Suprapubic skin (tissue), 4 donors: ENCODE measurements around the gene ANKS1A. TPM values are rescaled to one million over a fixed set of nuclear protein-coding genes. Genes with fewer than 3 reads are reported as not detected.
A peak's percentile ranks its signal among the peaks of the same experiment; 100 is the strongest.

ENCODE experiments used
- DNase-seq, 2 donors: peaks; one replicate each; pipeline ENCODE4 v3.0.0-alpha.2; 2019; ENCODE audit warnings: low spot score in 2 of 2
- H3K27ac ChIP-seq: fragments of 200-600 bp; sonication (generic); one replicate; pipeline ENCODE4 v1.5.1; 2019
- H3K27me3 ChIP-seq: fragments of 200-600 bp; sonication (generic); one replicate; pipeline ENCODE4 v1.5.1; 2019
- H3K36me3 ChIP-seq: fragments of 200-600 bp; sonication (generic); one replicate; pipeline ENCODE4 v1.5.1; 2019
- H3K4me1 ChIP-seq: fragments of 200-600 bp; sonication (generic); one replicate; pipeline ENCODE4 v1.5.1; 2019
- H3K4me3 ChIP-seq: fragments of 200-600 bp; sonication (generic); one replicate; pipeline ENCODE4 v1.5.1; 2019; ENCODE audit warnings: mild to moderate bottlenecking
- H3K9me3 ChIP-seq: fragments of 200-600 bp; sonication (generic); one replicate; pipeline ENCODE4 v1.5.1; 2019
- EP300 ChIP-seq: sonication (generic); formaldehyde crosslinking; IDR thresholded peaks from one replicate; pipeline ENCODE4 v1.6.1; 2017; ENCODE audit warnings: antibody characterized with exemption
- POLR2A ChIP-seq, 2 donors: fragments of 450-650 bp; IDR thresholded peaks; one replicate each; pipeline ENCODE4 v1.6.1; 2017; ENCODE audit warnings: antibody characterized with exemption in 2 of 2, mild to moderate bottlenecking in 2 of 2, moderate library complexity in 2 of 2
- POLR2AphosphoS5 ChIP-seq, 3 donors: sonication (generic); formaldehyde crosslinking; IDR thresholded peaks; one replicate each; pipeline ENCODE4 v1.6.1; 2017; ENCODE audit warnings: antibody characterized with exemption in 3 of 3
- WGBS: methylation state at CpG from one replicate; pipeline ENCODE4 v1.1.5; 2018; 5-methylcytosine and 5-hydroxymethylcytosine counted together
- total RNA-seq, 4 donors: library from RNA; depleted of rRNA; stranded (reverse); fragments of >200 nt; gene quantifications; one replicate each; pipeline ENCODE4 v1.1.0, GENCODE V29; 2016
- TF ChIP-seq, protein P1 (sequence below), 2 donors: fragments of 200-600 bp in 1 of 2; fragments of 450-650 bp in 1 of 2; sonication (generic) in 1 of 2; IDR thresholded peaks; one replicate each; pipeline ENCODE4 v1.5.1; 2016 to 2019; ENCODE audit warnings: antibody characterized with exemption in 2 of 2, mild to moderate bottlenecking in 1 of 2, moderate library complexity in 1 of 2

Gene ANKS1A
- total RNA-seq, 4 donors from 2014 or later = 24.7 to 34.6 (median 30.5) TPM

DNA sequence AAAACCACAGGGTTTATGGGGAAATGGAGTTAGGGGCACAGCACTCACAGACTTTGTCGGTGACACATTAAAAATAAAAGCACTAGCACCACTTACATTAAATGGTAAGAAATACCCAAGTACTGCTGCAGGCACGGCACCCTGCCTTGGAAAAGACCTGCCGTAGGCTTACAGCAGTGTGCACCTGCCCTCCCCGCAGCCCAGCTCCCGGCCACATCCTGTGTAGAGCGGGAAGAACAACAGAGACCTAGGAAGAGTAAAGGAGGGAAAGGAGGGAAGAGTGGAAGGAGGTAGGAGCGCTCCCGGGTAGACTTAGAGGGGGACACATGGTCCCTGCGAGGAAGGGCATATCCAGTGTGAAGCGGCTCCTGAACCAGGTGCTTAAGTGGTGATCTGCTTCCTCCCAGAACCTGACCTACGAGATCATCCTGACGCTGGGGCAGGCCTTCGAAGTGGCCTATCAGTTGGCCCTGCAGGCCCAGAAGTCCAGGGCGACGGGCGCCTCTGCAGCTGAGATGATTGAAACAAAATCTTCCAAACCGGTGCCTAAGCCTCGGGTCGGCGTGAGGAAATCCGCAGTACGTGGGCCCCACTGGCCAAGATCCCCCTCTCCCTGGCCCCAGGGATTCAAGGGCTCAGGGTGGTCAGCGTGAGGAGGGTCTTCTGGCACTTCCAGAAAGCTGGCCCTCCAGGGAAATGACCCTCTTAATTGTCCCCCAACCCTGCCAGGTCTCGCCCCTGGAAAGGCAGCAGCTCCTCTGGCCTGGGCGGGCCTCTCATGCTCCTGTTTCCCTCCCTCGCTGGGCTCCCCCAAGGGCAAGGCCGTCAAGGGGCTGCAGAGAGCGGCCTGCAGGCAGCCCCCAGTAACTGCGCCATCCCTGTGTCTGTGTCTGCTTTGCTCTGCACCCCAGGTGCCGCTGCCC is 196.6 kb downstream of the ANKS1A start:
- H3K27me3 ChIP-seq = no peaks in the 10 kb centered on the region
- H3K4me1 ChIP-seq = peaks cover 69% of the 10 kb centered on the region
- 92% methylated on average over 28 of the region's 30 CpGs for WGBS
- no peak overlapping the region for H3K4me3 ChIP-seq
- no peaks in the 10 kb centered on the region for H3K9me3 ChIP-seq
- peak in 1 of 2 donors; percentile 44 for DNase-seq
- peaks cover 91% of the 10 kb centered on the region for H3K36me3 ChIP-seq
- TF ChIP-seq EP300 = no peak
- TF ChIP-seq, protein P1, sequence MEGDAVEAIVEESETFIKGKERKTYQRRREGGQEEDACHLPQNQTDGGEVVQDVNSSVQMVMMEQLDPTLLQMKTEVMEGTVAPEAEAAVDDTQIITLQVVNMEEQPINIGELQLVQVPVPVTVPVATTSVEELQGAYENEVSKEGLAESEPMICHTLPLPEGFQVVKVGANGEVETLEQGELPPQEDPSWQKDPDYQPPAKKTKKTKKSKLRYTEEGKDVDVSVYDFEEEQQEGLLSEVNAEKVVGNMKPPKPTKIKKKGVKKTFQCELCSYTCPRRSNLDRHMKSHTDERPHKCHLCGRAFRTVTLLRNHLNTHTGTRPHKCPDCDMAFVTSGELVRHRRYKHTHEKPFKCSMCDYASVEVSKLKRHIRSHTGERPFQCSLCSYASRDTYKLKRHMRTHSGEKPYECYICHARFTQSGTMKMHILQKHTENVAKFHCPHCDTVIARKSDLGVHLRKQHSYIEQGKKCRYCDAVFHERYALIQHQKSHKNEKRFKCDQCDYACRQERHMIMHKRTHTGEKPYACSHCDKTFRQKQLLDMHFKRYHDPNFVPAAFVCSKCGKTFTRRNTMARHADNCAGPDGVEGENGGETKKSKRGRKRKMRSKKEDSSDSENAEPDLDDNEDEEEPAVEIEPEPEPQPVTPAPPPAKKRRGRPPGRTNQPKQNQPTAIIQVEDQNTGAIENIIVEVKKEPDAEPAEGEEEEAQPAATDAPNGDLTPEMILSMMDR (IDR thresholded peaks at IDR 0.05) = no peak
- no peak overlapping the region for H3K27ac ChIP-seq

DNA sequence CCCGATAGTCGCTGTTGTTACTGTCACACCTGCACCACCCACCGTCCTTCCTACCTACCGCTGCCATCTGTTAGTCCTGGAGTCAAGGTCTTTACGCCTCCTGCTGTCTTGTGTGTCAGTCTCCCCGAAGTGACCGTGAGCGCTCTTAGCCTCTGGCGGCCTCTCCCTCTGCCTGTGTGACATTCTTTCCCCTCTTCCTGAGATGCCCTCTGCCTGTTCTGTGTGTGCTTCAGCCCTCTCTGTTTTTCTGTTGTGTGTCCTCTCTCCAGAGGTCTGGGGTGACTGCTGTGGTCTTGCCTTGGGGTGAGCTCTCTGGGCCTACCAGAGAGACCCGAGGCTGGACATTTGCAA is 197.2 kb downstream of the ANKS1A start:
- Histone ChIP-seq H3K27me3 (no peaks in the 10 kb centered on the region), H3K9me3 (no peaks in the 10 kb centered on the region), H3K27ac (no peak overlapping the region), H3K4me1 (peaks cover 67% of the 10 kb centered on the region), H3K36me3 (peaks cover 88% of the 10 kb centered on the region), H3K4me3 (no peak overlapping the region)
- 89% methylated on average over 10 of the region's 10 CpGs for whole genome bisulfite sequencing
- no peak for DNase-seq
- TF ChIP-seq, protein P1 (IDR thresholded peaks at IDR 0.05) = no peak
- no peak for TF ChIP-seq EP300
- no peak for TF ChIP-seq POLR2AphosphoS5 (IDR thresholded peaks at IDR 0.05)
- no peak for TF ChIP-seq POLR2A (IDR thresholded peaks at IDR 0.05)

DNA sequence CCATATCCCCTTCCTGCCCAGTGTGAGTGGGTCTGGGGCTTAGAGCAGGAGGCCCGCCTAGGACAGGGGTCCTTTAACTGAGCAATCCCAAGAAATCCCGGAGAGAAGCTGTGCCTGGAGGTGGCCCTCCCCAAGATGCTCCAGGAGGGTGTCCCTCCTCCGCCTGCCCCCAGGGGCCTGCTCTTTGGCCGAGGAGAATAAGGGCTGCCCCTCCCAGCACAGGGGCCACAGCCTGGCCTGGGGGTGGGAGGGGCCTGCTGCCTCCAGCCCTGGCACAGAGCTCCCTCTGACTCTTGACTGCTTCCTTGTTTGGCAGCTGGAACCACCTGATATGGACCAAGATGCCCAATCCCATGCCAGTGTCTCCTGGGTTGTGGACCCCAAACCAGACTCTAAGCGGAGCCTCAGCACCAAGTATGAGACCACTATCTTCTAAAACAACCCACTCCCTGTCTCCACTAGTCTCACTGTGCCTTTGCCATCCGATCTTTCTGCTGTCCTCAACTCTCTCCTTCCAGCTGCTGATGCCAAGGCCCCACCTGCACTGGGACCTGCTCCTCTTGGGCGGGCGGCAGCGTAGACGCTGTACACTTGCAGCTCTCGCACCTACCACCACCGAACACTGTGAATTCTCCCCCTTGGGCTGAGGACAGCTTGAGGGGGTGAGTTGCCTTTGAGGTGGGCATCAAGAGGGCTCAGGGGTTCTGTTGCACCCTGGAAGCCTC is 197.7 kb downstream of the ANKS1A start:
- Histone ChIP-seq H3K4me3 (no peak overlapping the region), H3K4me1 (peaks cover 64% of the 10 kb centered on the region), H3K27me3 (no peaks in the 10 kb centered on the region), H3K36me3 (peaks cover 87% of the 10 kb centered on the region), H3K27ac (peak overlapping the region; percentile 32), H3K9me3 (no peaks in the 10 kb centered on the region)
- WGBS = 92% methylated on average over 9 of the region's 12 CpGs
- no peak for DNase-seq
- TF ChIP-seq, protein P1 (IDR thresholded peaks at IDR 0.05) = no peak

DNA sequence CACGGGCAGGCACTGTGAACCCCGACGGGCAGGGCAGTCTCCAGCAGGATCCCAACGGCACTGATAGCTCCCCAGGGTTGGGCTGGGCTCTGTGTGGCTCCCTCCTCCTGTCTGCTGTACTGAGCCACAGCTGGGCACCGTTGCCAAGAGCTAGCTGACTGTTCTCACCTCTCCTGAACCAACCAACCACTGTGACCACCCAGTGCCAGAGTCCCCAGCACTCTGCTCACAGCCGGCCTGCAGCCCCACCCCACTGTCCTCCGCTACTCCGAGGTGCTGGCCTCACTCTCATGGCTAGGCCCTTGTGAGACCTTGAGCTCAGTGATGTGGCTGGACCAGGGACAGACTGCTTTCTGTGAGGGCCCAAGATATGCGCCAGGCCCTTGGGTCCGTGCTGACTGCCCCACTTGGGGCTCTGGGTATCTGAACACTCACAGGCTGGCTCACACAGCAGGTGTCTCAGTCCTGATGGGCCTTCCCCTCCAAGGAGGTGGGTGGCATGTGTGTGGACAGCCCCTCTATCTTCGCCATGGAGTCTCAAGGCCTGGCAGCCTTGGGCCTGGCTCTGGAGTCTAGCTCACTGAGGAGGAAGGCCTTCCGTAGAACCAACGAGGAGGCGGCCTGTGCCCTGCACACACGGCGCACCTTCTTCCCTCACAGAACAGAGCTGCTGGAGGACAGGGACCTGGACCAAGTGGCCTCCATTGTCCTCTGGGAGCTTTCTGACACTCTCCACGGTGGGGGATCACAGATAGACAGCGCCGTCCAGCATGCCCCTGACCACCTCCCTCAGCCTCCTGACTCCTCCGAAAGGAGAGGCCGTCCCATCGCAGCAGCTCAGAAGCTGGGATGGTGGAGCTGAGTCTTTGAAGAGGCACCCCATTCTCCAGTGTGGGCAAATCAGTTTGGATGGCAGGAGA is 198.6 kb downstream of the ANKS1A start:
- no peak overlapping the region for H3K4me3 ChIP-seq
- DNase-seq = no peak
- peak overlapping the region; percentile 41 for H3K27ac ChIP-seq
- no peak for TF ChIP-seq POLR2A (IDR thresholded peaks at IDR 0.05)
- no peak for TF ChIP-seq POLR2AphosphoS5 (IDR thresholded peaks at IDR 0.05)
- no peak for TF ChIP-seq EP300
- TF ChIP-seq, protein P1 (IDR thresholded peaks at IDR 0.05) = no peak
- peaks cover 64% of the 10 kb centered on the region for H3K4me1 ChIP-seq
- H3K9me3 ChIP-seq = no peaks in the 10 kb centered on the region
- H3K36me3 ChIP-seq = peaks cover 84% of the 10 kb centered on the region
- 89% methylated on average over 12 of the region's 22 CpGs for WGBS
- H3K27me3 ChIP-seq = no peaks in the 10 kb centered on the region
